WTC11 (cell line): ENCODE data around the gene RTEL1. TPM values are rescaled to one million over a fixed set of nuclear protein-coding genes. Genes with fewer than 3 reads are reported as not detected.

Experiments
- ATAC-seq: fragments of 200-7000 bp; cut with Tn5 transposase; 2 replicates; pipeline ENCODE4 v1.10.0; 2021; ENCODE audit warnings: mild to moderate bottlenecking, moderate library complexity
- CTCF ChIA-PET: fragments of 300-600 bp; sonication (Branson Sonifier 250); formaldehyde crosslinking; loops from one replicate; lab custom pipeline; 2021; ENCODE audit warnings: antibody characterized with exemption; lab: Charles Lee
- POLR2A ChIA-PET: fragments of 350-600 bp; sonication (Branson Sonifier 250); formaldehyde crosslinking; loops from one replicate; lab custom pipeline; 2021; ENCODE audit warnings: antibody characterized with exemption; lab: Charles Lee
- DNase-seq: peaks from one replicate; pipeline ENCODE4 v3.0.0; 2021; ENCODE audit warnings: low spot score
- H3K27ac Mint-ChIP-seq: 2 replicates; pipeline ENCODE4 v1.8.0; 2021; ENCODE audit warnings: mixed read lengths
- H3K27me3 Mint-ChIP-seq: 2 replicates; pipeline ENCODE4 v1.8.0; 2021; ENCODE audit warnings: low read depth, mild to moderate bottlenecking, moderate library complexity, mixed read lengths
- H3K36me3 Mint-ChIP-seq: 2 replicates; pipeline ENCODE4 v1.8.0; 2021; ENCODE audit warnings: mixed read lengths
- H3K4me1 Mint-ChIP-seq: 2 replicates; pipeline ENCODE4 v1.8.0; 2022; ENCODE audit warnings: mixed read lengths
- H3K4me3 Mint-ChIP-seq: 2 replicates; pipeline ENCODE4 v1.8.0; 2021; ENCODE audit warnings: mild to moderate bottlenecking, moderate library complexity, mixed read lengths
- H3K9me3 Mint-ChIP-seq: 2 replicates; pipeline ENCODE4 v1.8.0; 2021; ENCODE audit warnings: mixed read lengths
- ATF2 ChIP-seq: sonication (generic); formaldehyde crosslinking; IDR thresholded peaks from 2 replicates; pipeline ENCODE4 v1.8.1; 2022; ENCODE audit warnings: low read depth, missing genetic modification reagents, borderline replicate concordance
- CBFB ChIP-seq: sonication (generic); formaldehyde crosslinking; IDR thresholded peaks from 2 replicates; pipeline ENCODE4 v1.8.1; 2022; ENCODE audit warnings: mild to moderate bottlenecking, low read depth, missing genetic modification reagents
- E2F1 ChIP-seq: sonication (generic); formaldehyde crosslinking; IDR thresholded peaks from 2 replicates; pipeline ENCODE4 v1.8.0; 2022; ENCODE audit warnings: mild to moderate bottlenecking, missing genetic modification reagents
- E2F4 ChIP-seq: sonication (generic); formaldehyde crosslinking; IDR thresholded peaks from 2 replicates; pipeline ENCODE4 v1.8.1; 2022; ENCODE audit warnings: low read depth, mild to moderate bottlenecking, moderate library complexity, missing genetic modification reagents, borderline replicate concordance
- FOXJ3 ChIP-seq: sonication (generic); formaldehyde crosslinking; IDR thresholded peaks from 2 replicates; pipeline ENCODE4 v1.9.0; 2021; ENCODE audit warnings: missing genetic modification reagents, mild to moderate bottlenecking, borderline replicate concordance
- IRF1 ChIP-seq: sonication (generic); formaldehyde crosslinking; IDR thresholded peaks from 2 replicates; pipeline ENCODE4 v1.8.0; 2023; ENCODE audit warnings: missing genetic modification reagents
- NFATC4 ChIP-seq: fragments of 250-450 bp; sonication (Bioruptor Pico); IDR thresholded peaks from 2 replicates; pipeline ENCODE4 v1.9.0; 2021; ENCODE audit warnings: mild to moderate bottlenecking
- NR1H2 ChIP-seq: sonication (generic); formaldehyde crosslinking; IDR thresholded peaks from 2 replicates; pipeline ENCODE4 v1.9.0; 2021; ENCODE audit warnings: mild to moderate bottlenecking, moderate library complexity, missing genetic modification reagents
- NR2C2 ChIP-seq: sonication (generic); formaldehyde crosslinking; IDR thresholded peaks from 2 replicates; pipeline ENCODE4 v1.8.0; 2022; ENCODE audit warnings: mild to moderate bottlenecking, missing genetic modification reagents
- PRRX2 ChIP-seq: fragments of 250-450 bp; sonication (Bioruptor Pico); IDR thresholded peaks from 2 replicates; pipeline ENCODE4 v1.8.0; 2021; ENCODE audit warnings: mild to moderate bottlenecking
- RELA ChIP-seq: sonication (generic); formaldehyde crosslinking; IDR thresholded peaks from 2 replicates; pipeline ENCODE4 v1.8.1; 2022; ENCODE audit warnings: missing genetic modification reagents, mild to moderate bottlenecking, borderline replicate concordance
- TEAD4 ChIP-seq: sonication (generic); formaldehyde crosslinking; IDR thresholded peaks from 2 replicates; pipeline ENCODE4 v1.8.0; 2022; ENCODE audit warnings: mild to moderate bottlenecking, missing genetic modification reagents
- TP53 ChIP-seq: sonication (generic); formaldehyde crosslinking; IDR thresholded peaks from 2 replicates; pipeline ENCODE4 v1.8.1; 2023; ENCODE audit warnings: mild to moderate bottlenecking, missing genetic modification reagents
- ZBTB21 ChIP-seq: sonication (generic); formaldehyde crosslinking; IDR thresholded peaks from 2 replicates; pipeline ENCODE4 v1.8.1; 2023; ENCODE audit warnings: mild to moderate bottlenecking, missing genetic modification reagents, borderline replicate concordance
- ZBTB43 ChIP-seq: sonication (generic); formaldehyde crosslinking; IDR thresholded peaks from 2 replicates; pipeline ENCODE4 v1.8.1; 2023; ENCODE audit warnings: mild to moderate bottlenecking, missing genetic modification reagents
- ZNF138 ChIP-seq: sonication (generic); formaldehyde crosslinking; conservative IDR thresholded peaks from 2 replicates; pipeline ENCODE4 v1.8.1; 2022; ENCODE audit warnings: mild to moderate bottlenecking, moderate library complexity, missing genetic modification reagents
- ZNF263 ChIP-seq: sonication (generic); formaldehyde crosslinking; IDR thresholded peaks from 2 replicates; pipeline ENCODE4 v1.8.1; 2022; ENCODE audit warnings: low read depth, mild to moderate bottlenecking, moderate library complexity, missing genetic modification reagents
- ZNF416 ChIP-seq: fragments of 250-450 bp; sonication (Bioruptor Pico); IDR thresholded peaks from 2 replicates; pipeline ENCODE4 v1.9.0; 2021; ENCODE audit warnings: mild to moderate bottlenecking, inconsistent platforms
- ZNF425 ChIP-seq: fragments of 250-450 bp; sonication (Bioruptor Pico); conservative IDR thresholded peaks from 2 replicates; pipeline ENCODE4 v1.9.0; 2021; ENCODE audit warnings: mild to moderate bottlenecking
- ZSCAN18 ChIP-seq: fragments of 250-450 bp; sonication (Bioruptor Pico); IDR thresholded peaks from 2 replicates; pipeline ENCODE4 v2.1.2; 2022; ENCODE audit warnings: mild to moderate bottlenecking, moderate library complexity
- total RNA-seq: library from RNA; stranded (reverse); gene quantifications from 3 replicates; pipeline ENCODE4 v1.2.3, GENCODE V29; 2021

The RTEL1 gene
- total RNA-seq, 1 experiment from 2014 or later: 44.9 TPM

- H3K9me3 Mint-ChIP-seq: no peaks in the 10 kb centered on the region
- H3K27ac Mint-ChIP-seq: no peak overlapping the region
- no peaks in the 10 kb centered on the region for H3K4me1 Mint-ChIP-seq
- ChIA-PET CTCF (interaction anchor here (1.7 to 3.1 kb wide), 2 partner anchors 28 to 40 kb away, joined by 7 to 14 read pairs; partner anchors contain the start of genes ARFRP1 and ZGPAT), POLR2A (no interaction called here)
- DNase-seq (no peak), ATAC-seq (no peak)
- H3K27me3 Mint-ChIP-seq: no peaks in the 10 kb centered on the region
- H3K36me3 Mint-ChIP-seq: peaks cover 8% of the 10 kb centered on the region; the same call in 1 of the 2 replicates
- no peak overlapping the region for H3K4me3 Mint-ChIP-seq
- no peak for TF ChIP-seq E2F1 (CRISPR knock-in tag)
- TF ChIP-seq ZSCAN18: no peak
- no peak for TF ChIP-seq ZNF416
- TF ChIP-seq ZNF263 (CRISPR knock-in tag): no peak
- no peak for TF ChIP-seq FOXJ3 (CRISPR knock-in tag)
- no peak for TF ChIP-seq CBFB (CRISPR knock-in tag)
- TF ChIP-seq ZNF138 (CRISPR knock-in tag): no peak
- TF ChIP-seq NFATC4 (CRISPR knock-in tag): no peak
- no peak for TF ChIP-seq TEAD4 (CRISPR knock-in tag)
- TF ChIP-seq NR1H2 (CRISPR knock-in tag): no peak
- no peak for TF ChIP-seq ZBTB21 (CRISPR knock-in tag)
- TF ChIP-seq PRRX2: no peak
- no peak for TF ChIP-seq NR2C2 (CRISPR knock-in tag)
Measured at GRCh38 chr20:63734946-63735858, 77.1 kb downstream of the RTEL1 start.

- CTCF ChIA-PET: interaction anchor here (1.7 to 3.1 kb wide), 2 partner anchors 28 to 39 kb away, joined by 7 to 14 read pairs; partner anchors contain the start of genes ARFRP1 and ZGPAT
- H3K36me3 Mint-ChIP-seq: peaks cover 8% of the 10 kb centered on the region; the same call in 1 of the 2 replicates
- DNase-seq: no peak
- H3K27ac Mint-ChIP-seq: no peak within 1 kb of the TSS
- TF ChIP-seq TP53 (CRISPR knock-in tag) (no peak), ZBTB43 (no peak), ATF2 (CRISPR knock-in tag) (no peak), ZNF425 (CRISPR knock-in tag) (no peak), RELA (CRISPR knock-in tag) (no peak), E2F4 (CRISPR knock-in tag) (no peak), IRF1 (no peak)
- H3K9me3 Mint-ChIP-seq: no peaks in the 10 kb centered on the region
- POLR2A ChIA-PET: interaction anchor here (0.6 to 0.9 kb wide), 2 partner anchors 17 to 18 kb away, joined by 3 read pairs; no protein-coding TSS in a partner anchor
- peak within 1 kb of the TSS; percentile 30; the same call in 1 of the 2 replicates for H3K4me3 Mint-ChIP-seq
- no peaks in the 10 kb centered on the region for H3K4me1 Mint-ChIP-seq
- ATAC-seq: no peak
- no peaks in the 10 kb centered on the region for H3K27me3 Mint-ChIP-seq
Measured at GRCh38 chr20:63735859-63736718, 78.0 kb downstream of the RTEL1 start, which contains the start of gene LIME1. Gene LIME1 (plus strand): TSS chr20:63736664. CDS start chr20:63737550, 886 bp downstream.
